Activated CD8-positive, alpha-beta memory T cell treated with anti-CD3 and anti-CD28 coated beads, Interleukin-2, amount 10 ng/mL, durations not matched to agents 7 days and 5 days (primary cell): ENCODE results near the gene TUBG2. TPM values are rescaled to one million over a fixed set of nuclear protein-coding genes. Genes with fewer than 3 reads are reported as not detected.

Experiments
- ATAC-seq: fragments of 150-1000 bp; cut with Tn5 transposase; one replicate; pipeline ENCODE4 v1.10.0; 2021; ENCODE audit warnings: moderate library complexity
- CTCF ChIA-PET: fragments of 350-600 bp; sonication (Branson Sonifier 250); formaldehyde crosslinking; loops from one replicate; lab custom pipeline; 2021; ENCODE audit warnings: antibody characterized with exemption; lab: Charles Lee
- DNase-seq: peaks from one replicate; pipeline ENCODE4 v3.0.0-alpha.2; 2020
- H3K27ac Mint-ChIP-seq: one replicate; pipeline ENCODE4 v1.8.0; 2021; ENCODE audit warnings: mild to moderate bottlenecking, mixed read lengths
- H3K27me3 Mint-ChIP-seq: one replicate; pipeline ENCODE4 v1.8.0; 2021; ENCODE audit warnings: mixed read lengths
- H3K36me3 Mint-ChIP-seq: one replicate; pipeline ENCODE4 v1.8.0; 2021; ENCODE audit warnings: mild to moderate bottlenecking, mixed read lengths
- H3K4me1 Mint-ChIP-seq: one replicate; pipeline ENCODE4 v1.8.0; 2021; ENCODE audit warnings: mixed read lengths
- H3K4me3 Mint-ChIP-seq: one replicate; pipeline ENCODE4 v1.8.0; 2021; ENCODE audit warnings: mild to moderate bottlenecking, moderate library complexity, mixed read lengths
- H3K9me3 Mint-ChIP-seq: one replicate; pipeline ENCODE4 v1.8.0; 2022; ENCODE audit warnings: low read depth, mixed read lengths
- total RNA-seq, 2 experiments: library from RNA; stranded (reverse); gene quantifications; one replicate each; pipeline ENCODE4 v1.2.3, GENCODE V29; 2021

The TUBG2 gene
- total RNA-seq, 2 experiments from 2014 or later, result 13.5 to 14.6 TPM

- peaks cover 39% of the 10 kb centered on the region for H3K27me3 Mint-ChIP-seq
- H3K36me3 Mint-ChIP-seq, result no peaks in the 10 kb centered on the region
- DNase-seq, result no peak
- H3K27ac Mint-ChIP-seq, result no peak overlapping the region
- H3K4me3 Mint-ChIP-seq, result peak overlapping the region; percentile 32
- ATAC-seq, result no peak
- CTCF ChIA-PET, result interaction anchor here (1.1 to 2.1 kb wide), 8 partner anchors 9 to 282 kb away, joined by 3 to 17 read pairs (median 3); partner anchors contain the start of genes BECN1, PSMC3IP and TUBG2
- peaks cover 42% of the 10 kb centered on the region for H3K4me1 Mint-ChIP-seq
- no peaks in the 10 kb centered on the region for H3K9me3 Mint-ChIP-seq
Measured at GRCh38 chr17:42683407-42684034, 24.4 kb downstream of the TUBG2 start.

- CTCF ChIA-PET, result interaction anchor here (1.0 kb wide), 1 partner anchor 77 kb away, joined by 3 read pairs; no protein-coding TSS in a partner anchor
- no peak overlapping the region for H3K27ac Mint-ChIP-seq
- peaks cover 31% of the 10 kb centered on the region for H3K4me1 Mint-ChIP-seq
- no peak for DNase-seq
- H3K4me3 Mint-ChIP-seq, result no peak overlapping the region
- ATAC-seq, result no peak
- H3K36me3 Mint-ChIP-seq, result no peaks in the 10 kb centered on the region
- H3K9me3 Mint-ChIP-seq, result no peaks in the 10 kb centered on the region
- H3K27me3 Mint-ChIP-seq, result peaks cover 36% of the 10 kb centered on the region
Measured at GRCh38 chr17:42684929-42685556, 26.0 kb downstream of the TUBG2 start.

GRCh38 chr17:42685831-42686230, 26.7 kb downstream of the TUBG2 start:
- DNase-seq, result no peak
- Mint-ChIP-seq H3K4me1 (peaks cover 25% of the 10 kb centered on the region), H3K27me3 (peaks cover 33% of the 10 kb centered on the region), H3K27ac (no peak overlapping the region), H3K4me3 (no peak overlapping the region), H3K9me3 (no peaks in the 10 kb centered on the region), H3K36me3 (no peaks in the 10 kb centered on the region)
- CTCF ChIA-PET, result interaction anchor here (1.0 kb wide), 1 partner anchor 78 kb away, joined by 3 read pairs; no protein-coding TSS in a partner anchor
- no peak for ATAC-seq

GRCh38 chr17:42686520-42687128, 27.5 kb downstream of the TUBG2 start:
- H3K36me3 Mint-ChIP-seq, result no peaks in the 10 kb centered on the region
- H3K4me3 Mint-ChIP-seq, result no peak overlapping the region
- CTCF ChIA-PET, result no interaction called here
- peaks cover 29% of the 10 kb centered on the region for H3K27me3 Mint-ChIP-seq
- H3K9me3 Mint-ChIP-seq, result no peaks in the 10 kb centered on the region
- ATAC-seq, result no peak
- no peak for DNase-seq
- no peak overlapping the region for H3K27ac Mint-ChIP-seq
- peaks cover 17% of the 10 kb centered on the region for H3K4me1 Mint-ChIP-seq

GRCh38 chr17:42687707-42688320, 28.7 kb downstream of the TUBG2 start:
- no peak overlapping the region for H3K27ac Mint-ChIP-seq

GRCh38 chr17:42690596-42690995, 31.5 kb downstream of the TUBG2 start:
- no peak for DNase-seq
- H3K27ac Mint-ChIP-seq, result no peak overlapping the region

More at GRCh38 chr17:42687707-42688320, 28.7 kb downstream of the TUBG2 start:
- Mint-ChIP-seq H3K4me1 (peaks cover 6% of the 10 kb centered on the region), H3K9me3 (no peaks in the 10 kb centered on the region), H3K36me3 (no peaks in the 10 kb centered on the region), H3K27me3 (peaks cover 17% of the 10 kb centered on the region), H3K4me3 (no peak overlapping the region)
- CTCF ChIA-PET, result no interaction called here
- no peak for ATAC-seq
- DNase-seq, result no peak

GRCh38 chr17:42691021-42691545, 32.0 kb downstream of the TUBG2 start:
- H3K27ac Mint-ChIP-seq, result no peak overlapping the region
- no peaks in the 10 kb centered on the region for H3K9me3 Mint-ChIP-seq
- no peaks in the 10 kb centered on the region for H3K27me3 Mint-ChIP-seq
- DNase-seq (no peak), ATAC-seq (no peak)
- H3K4me1 Mint-ChIP-seq, result no peaks in the 10 kb centered on the region
- CTCF ChIA-PET, result no interaction called here
- no peak overlapping the region for H3K4me3 Mint-ChIP-seq
- H3K36me3 Mint-ChIP-seq, result peaks cover 2% of the 10 kb centered on the region

More at GRCh38 chr17:42690596-42690995, 31.5 kb downstream of the TUBG2 start:
- no peaks in the 10 kb centered on the region for H3K27me3 Mint-ChIP-seq
- CTCF ChIA-PET, result interaction anchor here (1.2 kb wide), 1 partner anchor 36 kb away, joined by 3 read pairs; no protein-coding TSS in a partner anchor
- peaks cover 2% of the 10 kb centered on the region for H3K36me3 Mint-ChIP-seq
- no peak overlapping the region for H3K4me3 Mint-ChIP-seq
- no peak for ATAC-seq
- no peaks in the 10 kb centered on the region for H3K4me1 Mint-ChIP-seq
- no peaks in the 10 kb centered on the region for H3K9me3 Mint-ChIP-seq

GRCh38 chr17:42692489-42692888, 33.4 kb downstream of the TUBG2 start:
- CTCF ChIA-PET, result interaction anchor here (1.2 kb wide), 1 partner anchor 30 kb away, joined by 3 read pairs; no protein-coding TSS in a partner anchor
- no peaks in the 10 kb centered on the region for H3K9me3 Mint-ChIP-seq
- no peaks in the 10 kb centered on the region for H3K27me3 Mint-ChIP-seq
- DNase-seq, result no peak
- peaks cover 2% of the 10 kb centered on the region for H3K36me3 Mint-ChIP-seq
- H3K4me3 Mint-ChIP-seq, result no peak overlapping the region
- no peaks in the 10 kb centered on the region for H3K4me1 Mint-ChIP-seq
- no peak for ATAC-seq
- no peak overlapping the region for H3K27ac Mint-ChIP-seq

GRCh38 chr17:42694524-42694923, 35.4 kb downstream of the TUBG2 start:
- no peak for ATAC-seq
- DNase-seq, result no peak
- H3K4me3 Mint-ChIP-seq, result no peak overlapping the region
- no peaks in the 10 kb centered on the region for H3K9me3 Mint-ChIP-seq
- no peaks in the 10 kb centered on the region for H3K27me3 Mint-ChIP-seq
- peaks cover 3% of the 10 kb centered on the region for H3K36me3 Mint-ChIP-seq
- H3K4me1 Mint-ChIP-seq, result no peaks in the 10 kb centered on the region
- no peak overlapping the region for H3K27ac Mint-ChIP-seq
- CTCF ChIA-PET, result interaction anchor here (1.9 kb wide), 1 partner anchor 69 kb away, joined by 4 read pairs; no protein-coding TSS in a partner anchor

- Mint-ChIP-seq H3K27me3 (no peaks in the 10 kb centered on the region), H3K9me3 (no peaks in the 10 kb centered on the region), H3K4me1 (no peaks in the 10 kb centered on the region), H3K36me3 (peaks cover 4% of the 10 kb centered on the region), H3K27ac (no peak overlapping the region), H3K4me3 (no peak overlapping the region)
- DNase-seq (no peak), ATAC-seq (no peak)
- CTCF ChIA-PET, result no interaction called here
Measured at GRCh38 chr17:42695500-42695899, 36.4 kb downstream of the TUBG2 start.

- H3K27me3 Mint-ChIP-seq, result no peaks in the 10 kb centered on the region
- H3K36me3 Mint-ChIP-seq, result peaks cover 10% of the 10 kb centered on the region
- CTCF ChIA-PET, result interaction anchor here (1.3 kb wide), 1 partner anchor 51 kb away, joined by 3 read pairs; no protein-coding TSS in a partner anchor
- no peaks in the 10 kb centered on the region for H3K4me1 Mint-ChIP-seq
- no peak overlapping the region for H3K4me3 Mint-ChIP-seq
- DNase-seq, result no peak
- no peaks in the 10 kb centered on the region for H3K9me3 Mint-ChIP-seq
- no peak for ATAC-seq
- no peak overlapping the region for H3K27ac Mint-ChIP-seq
Measured at GRCh38 chr17:42697108-42697811, 38.2 kb downstream of the TUBG2 start.

- no peaks in the 10 kb centered on the region for H3K9me3 Mint-ChIP-seq
- peaks cover 2% of the 10 kb centered on the region for H3K4me1 Mint-ChIP-seq
- H3K36me3 Mint-ChIP-seq, result peaks cover 21% of the 10 kb centered on the region
- no peak for ATAC-seq
- H3K4me3 Mint-ChIP-seq, result no peak overlapping the region
- CTCF ChIA-PET, result interaction anchor here (0.8 to 1.6 kb wide), 2 partner anchors 18 to 37 kb away, joined by 4 read pairs; no protein-coding TSS in a partner anchor
- no peak overlapping the region for H3K27ac Mint-ChIP-seq
- DNase-seq, result no peak
- no peaks in the 10 kb centered on the region for H3K27me3 Mint-ChIP-seq
Measured at GRCh38 chr17:42698736-42699414, 39.8 kb downstream of the TUBG2 start.
